Neuron (in vitro differentiated cells): ENCODE data around the gene PRR5L.
"Not testable (repeated sequence)": the region's sequence is repeated elsewhere in the genome, so short reads cannot be mapped to it uniquely, and the experiment has no call there.

Experiments
- H2AFZ ChIP-seq: one replicate; pipeline ENCODE4 v1.6.1; 2013; ENCODE audit warnings: low read depth, mild to moderate bottlenecking, inconsistent platforms, low read length, moderate library complexity
- H3K27me3 ChIP-seq: one replicate; pipeline ENCODE4 v1.6.1; 2013; ENCODE audit warnings: low read length; ENCODE audit not compliant: insufficient read depth
- H3K36me3 ChIP-seq: one replicate; pipeline ENCODE4 v1.6.1; 2013; ENCODE audit warnings: low read length; ENCODE audit not compliant: insufficient read depth
- H3K4me1 ChIP-seq: one replicate; pipeline ENCODE4 v1.6.1; 2013; ENCODE audit warnings: low read length; ENCODE audit not compliant: insufficient read depth
- H3K4me3 ChIP-seq: 2 replicates; pipeline ENCODE4 v1.5.1; 2013; ENCODE audit warnings: mild to moderate bottlenecking, low read length, moderate library complexity
- H3K9me3 ChIP-seq: one replicate; pipeline ENCODE4 v1.6.1; 2013; ENCODE audit warnings: low read length

The PRR5L gene

DNA sequence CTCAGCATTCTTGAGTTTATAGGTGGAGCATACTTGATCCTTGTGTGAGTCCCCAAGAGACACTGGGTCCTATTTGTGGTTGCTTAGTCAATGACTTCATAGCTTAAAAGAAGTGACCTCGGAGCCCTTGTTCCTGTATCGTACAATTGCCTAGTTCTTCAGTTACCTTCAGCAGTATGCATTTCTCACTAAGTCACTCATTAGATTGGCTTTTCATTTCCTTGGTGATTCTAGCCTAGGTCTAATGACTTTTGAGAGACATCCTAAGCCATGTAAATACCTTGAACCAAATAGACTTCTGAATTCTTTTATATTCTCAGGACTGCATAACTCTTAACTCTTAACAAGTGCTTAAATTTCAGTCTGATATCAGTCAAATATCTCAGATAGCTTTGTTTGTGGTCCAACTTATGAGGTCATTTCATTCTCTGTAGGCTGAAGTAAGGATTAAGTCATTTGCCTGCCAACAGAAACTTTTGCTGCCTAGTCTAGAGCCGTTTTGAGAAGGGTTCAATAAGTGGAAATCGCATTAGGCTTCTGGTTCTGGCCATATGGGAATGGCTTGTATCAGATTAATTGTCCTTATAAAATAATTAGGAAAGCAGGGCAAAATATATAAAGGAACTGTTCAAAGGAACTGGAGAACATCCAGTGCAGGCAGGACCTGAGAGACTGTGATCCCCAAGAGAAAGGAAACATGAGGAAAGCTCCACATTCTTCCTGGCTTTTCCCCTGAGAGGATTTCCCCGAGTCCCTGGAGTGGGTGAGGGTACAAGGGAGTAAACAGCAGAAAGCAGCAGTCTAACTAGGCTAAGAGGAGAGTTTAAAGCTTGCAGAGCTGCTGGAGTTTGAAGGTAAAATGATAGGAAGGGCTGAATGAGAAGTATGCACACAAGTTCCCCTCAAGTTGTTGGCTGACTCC is 174.1 kb downstream of the PRR5L start:
- H2AFZ ChIP-seq = no peak overlapping the region
- no peaks in the 10 kb centered on the region for H3K27me3 ChIP-seq
- H3K36me3 ChIP-seq = peaks cover 3% of the 10 kb centered on the region
- H3K9me3 ChIP-seq = peaks cover 2% of the 10 kb centered on the region
- H3K4me3 ChIP-seq = no peak overlapping the region
- no peaks in the 10 kb centered on the region for H3K4me1 ChIP-seq

DNA sequence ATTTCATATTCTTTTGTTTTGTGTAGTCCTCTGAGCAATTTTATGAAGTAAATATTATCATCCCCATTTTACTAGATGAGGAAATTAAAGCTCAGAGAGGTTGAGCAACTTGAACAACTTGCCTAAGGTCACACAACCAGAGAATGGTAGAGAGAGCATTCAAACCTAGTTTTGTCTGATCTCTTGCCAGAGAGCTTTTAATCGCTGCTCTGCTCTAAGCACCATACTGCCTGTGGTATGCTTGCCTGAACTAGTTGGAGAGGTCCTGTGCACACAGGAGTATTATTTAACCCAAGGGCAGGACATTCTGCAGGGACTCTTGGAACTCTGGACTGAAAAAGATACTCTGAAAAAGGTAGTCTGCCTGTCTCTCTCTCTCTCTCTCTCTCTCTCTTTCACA is 175.5 kb downstream of the PRR5L start:
- no peaks in the 10 kb centered on the region for H3K4me1 ChIP-seq
- no peak overlapping the region for H2AFZ ChIP-seq
- H3K9me3 ChIP-seq = no peaks in the 10 kb centered on the region
- H3K27me3 ChIP-seq = no peaks in the 10 kb centered on the region
- no peaks in the 10 kb centered on the region for H3K36me3 ChIP-seq
- H3K4me3 ChIP-seq = no peak overlapping the region

DNA sequence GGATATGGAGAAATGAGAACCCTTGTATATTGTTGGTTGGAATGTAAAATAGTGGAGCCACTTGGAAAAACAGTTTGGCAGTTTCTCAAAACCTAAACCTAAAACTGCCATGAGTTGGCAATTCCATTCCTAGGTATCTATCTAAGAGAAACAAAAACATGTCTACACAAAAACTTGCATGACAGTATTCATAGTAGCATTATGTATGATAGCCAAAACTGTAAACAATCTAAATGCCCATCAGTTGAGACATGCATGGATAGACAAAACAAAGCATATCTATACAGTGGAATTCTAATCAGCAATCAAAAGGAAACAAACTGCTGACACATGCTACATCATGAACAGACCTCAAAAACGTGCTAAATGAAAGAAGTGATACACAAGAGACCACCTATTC is 179.1 kb downstream of the PRR5L start:
- H3K9me3 ChIP-seq = no peaks in the 10 kb centered on the region

DNA sequence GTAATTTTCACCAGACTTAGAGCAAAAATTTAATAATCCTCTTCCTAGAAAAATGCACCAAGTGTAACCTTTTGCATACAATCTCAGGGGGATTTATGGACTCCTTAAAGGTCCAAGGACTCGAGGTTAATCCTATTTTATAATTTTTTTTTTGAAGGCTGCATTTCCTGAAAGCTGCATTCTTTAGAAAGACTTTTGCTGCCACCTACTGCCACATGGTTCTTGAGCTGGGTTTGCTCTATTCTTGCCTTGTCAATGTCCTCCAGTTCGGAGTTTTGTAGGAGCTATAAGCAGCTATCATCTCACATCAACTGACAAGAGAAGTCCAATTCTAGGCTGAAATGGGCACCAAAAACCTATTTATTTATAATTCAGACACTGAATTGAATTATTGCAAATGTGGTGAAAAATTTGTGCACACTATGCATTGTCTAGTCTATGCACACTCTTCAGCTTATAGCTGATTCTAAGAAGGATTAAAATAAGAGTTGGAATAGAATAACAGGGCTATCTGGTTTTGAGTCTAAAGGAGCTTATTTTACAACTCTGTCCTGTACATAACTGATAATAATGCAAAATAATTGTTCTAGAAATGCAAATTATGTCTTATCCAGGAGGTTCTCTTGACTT is 182.7 kb downstream of the PRR5L start:
- no peak overlapping the region for H2AFZ ChIP-seq
- H3K4me1 ChIP-seq = peaks cover 17% of the 10 kb centered on the region
- H3K9me3 ChIP-seq = no peaks in the 10 kb centered on the region
- H3K27me3 ChIP-seq = no peaks in the 10 kb centered on the region
- H3K36me3 ChIP-seq = peaks cover 2% of the 10 kb centered on the region
- H3K4me3 ChIP-seq = no peak overlapping the region

More for the DNA sequence above, 179.1 kb downstream of the PRR5L start:
- no peaks in the 10 kb centered on the region for H3K36me3 ChIP-seq
- no peaks in the 10 kb centered on the region for H3K27me3 ChIP-seq
- peaks cover 16% of the 10 kb centered on the region for H3K4me1 ChIP-seq
- H2AFZ ChIP-seq = no peak overlapping the region
- no peak overlapping the region for H3K4me3 ChIP-seq

DNA sequence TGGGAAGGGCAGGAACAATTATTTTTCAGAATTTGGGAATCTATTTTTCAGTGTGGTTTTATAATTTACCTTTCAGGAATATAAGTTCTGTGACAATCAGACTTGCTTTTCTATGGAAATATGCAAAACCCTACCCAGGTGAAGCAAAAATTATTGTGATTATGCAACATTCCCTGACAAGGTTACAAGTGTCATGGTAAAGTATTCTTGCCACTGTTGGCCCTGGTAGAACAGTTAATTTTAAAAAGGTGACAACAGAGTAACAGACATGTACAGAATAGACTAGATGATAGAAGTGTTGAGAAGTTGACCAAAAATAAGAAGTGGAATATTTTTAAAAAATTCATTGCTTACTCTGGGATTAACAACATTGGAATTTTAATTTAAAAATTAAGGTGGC is 184.7 kb downstream of the PRR5L start:
- Histone ChIP-seq H2AFZ (no peak overlapping the region), H3K9me3 (peaks cover 2% of the 10 kb centered on the region), H3K4me3 (no peak overlapping the region), H3K27me3 (no peaks in the 10 kb centered on the region), H3K36me3 (peaks cover 18% of the 10 kb centered on the region), H3K4me1 (peaks cover 17% of the 10 kb centered on the region)

DNA sequence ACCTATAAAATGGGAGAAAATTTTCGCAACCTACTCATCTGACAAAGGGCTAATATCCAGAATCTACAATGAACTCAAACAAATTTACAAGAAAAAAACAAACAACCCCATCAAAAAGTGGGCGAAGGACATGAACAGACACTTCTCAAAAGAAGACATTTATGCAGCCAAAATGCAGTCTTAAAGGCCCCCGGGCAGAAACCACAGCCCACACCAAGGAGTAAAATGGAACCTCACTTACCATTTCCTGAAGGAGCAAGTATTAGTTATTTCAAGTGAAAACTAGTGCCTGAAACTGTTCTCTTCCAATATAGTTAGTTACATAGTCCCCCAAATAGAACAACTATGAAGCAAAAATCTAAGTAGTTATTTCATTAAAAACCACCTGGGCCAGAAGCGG is 187.0 kb downstream of the PRR5L start:
- H3K4me3 ChIP-seq, H2AFZ ChIP-seq, H3K27me3 ChIP-seq, H3K9me3 ChIP-seq: not testable (repeated sequence)
- Histone ChIP-seq H3K36me3 (peaks cover 36% of the 10 kb centered on the region), H3K4me1 (peaks cover 14% of the 10 kb centered on the region)

DNA sequence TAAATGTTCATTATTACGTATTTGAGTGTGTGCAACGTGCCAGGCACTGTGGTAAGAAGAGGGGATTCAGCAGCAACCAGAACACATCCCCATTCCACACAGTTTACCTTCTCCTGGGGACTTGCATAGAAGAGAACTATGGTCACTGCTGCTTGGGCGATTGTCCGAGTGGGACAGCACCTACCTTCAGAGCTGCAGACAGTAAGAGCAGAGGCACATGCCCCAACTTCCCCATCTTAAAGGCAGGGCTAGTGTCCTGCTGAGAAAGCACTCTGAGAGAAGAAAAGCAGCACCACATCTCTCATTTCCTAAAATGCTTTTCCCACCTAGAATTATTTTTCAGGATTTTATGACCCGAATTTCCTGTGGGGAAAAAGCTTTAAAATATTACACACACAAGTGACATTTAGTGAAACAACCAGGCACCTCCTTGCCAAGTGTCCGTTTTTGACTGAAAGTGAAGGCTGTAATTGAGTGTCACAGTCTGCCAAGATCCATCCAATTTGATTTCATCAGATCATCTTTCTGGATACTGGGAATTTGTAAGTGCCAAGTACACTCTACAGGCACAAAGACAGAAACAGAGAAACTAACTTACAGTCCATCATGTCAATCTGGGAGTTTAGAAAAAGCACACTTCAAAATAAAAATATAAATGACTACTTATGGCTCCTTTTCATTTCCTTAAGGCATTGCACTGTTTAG is 189.4 kb downstream of the PRR5L start:
- peaks cover 2% of the 10 kb centered on the region for H3K9me3 ChIP-seq
- H2AFZ ChIP-seq = no peak overlapping the region
- no peak overlapping the region for H3K4me3 ChIP-seq
- H3K27me3 ChIP-seq = no peaks in the 10 kb centered on the region
- no peaks in the 10 kb centered on the region for H3K4me1 ChIP-seq
- peaks cover 56% of the 10 kb centered on the region for H3K36me3 ChIP-seq

DNA sequence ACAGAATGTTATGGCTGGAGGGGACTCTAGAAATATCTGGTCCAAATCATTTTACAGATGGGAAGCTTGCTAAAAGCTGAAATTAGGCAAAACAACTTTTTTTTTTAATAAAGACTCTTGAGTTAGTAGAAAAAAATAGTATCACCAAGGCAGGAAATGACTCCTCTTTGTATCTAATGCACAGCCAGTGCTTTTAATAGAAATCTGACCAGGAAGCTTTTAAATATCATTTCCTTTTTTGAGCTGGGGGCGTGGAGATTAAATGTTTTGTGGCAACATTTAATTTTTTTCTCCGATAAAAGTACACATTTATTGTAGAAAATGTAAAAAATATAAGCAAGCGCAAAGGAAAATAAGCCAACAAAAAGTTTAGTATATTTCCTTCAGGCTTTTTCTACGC is 191.5 kb downstream of the PRR5L start:
- H3K4me3 ChIP-seq = no peak overlapping the region
- H3K9me3 ChIP-seq = peaks cover 2% of the 10 kb centered on the region
- no peak overlapping the region for H2AFZ ChIP-seq
- no peaks in the 10 kb centered on the region for H3K4me1 ChIP-seq
- peaks cover 77% of the 10 kb centered on the region for H3K36me3 ChIP-seq
- no peaks in the 10 kb centered on the region for H3K27me3 ChIP-seq

DNA sequence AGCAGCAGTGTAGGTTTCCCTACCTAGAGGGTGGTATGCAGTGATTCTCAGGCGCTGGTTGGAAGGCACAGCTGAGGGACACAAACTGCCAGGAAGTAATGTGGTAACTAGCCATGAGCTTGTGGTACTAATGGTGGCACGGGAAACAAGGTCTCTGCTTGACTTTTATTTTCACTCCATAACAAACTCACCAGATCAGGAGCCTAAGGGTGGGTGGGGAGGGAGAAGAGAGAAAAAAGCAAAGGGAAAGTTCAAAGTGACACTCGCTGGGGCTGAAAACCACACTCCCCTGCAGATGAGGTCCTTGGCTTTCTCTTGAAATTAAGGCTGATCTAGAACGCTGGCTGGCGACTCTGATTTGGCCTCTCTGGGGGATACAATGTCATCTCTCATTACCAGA is 192.0 kb downstream of the PRR5L start:
- no peaks in the 10 kb centered on the region for H3K27me3 ChIP-seq
- H2AFZ ChIP-seq = no peak overlapping the region
- H3K9me3 ChIP-seq = peaks cover 2% of the 10 kb centered on the region
- H3K4me3 ChIP-seq = no peak overlapping the region
- no peaks in the 10 kb centered on the region for H3K4me1 ChIP-seq
- peaks cover 80% of the 10 kb centered on the region for H3K36me3 ChIP-seq

DNA sequence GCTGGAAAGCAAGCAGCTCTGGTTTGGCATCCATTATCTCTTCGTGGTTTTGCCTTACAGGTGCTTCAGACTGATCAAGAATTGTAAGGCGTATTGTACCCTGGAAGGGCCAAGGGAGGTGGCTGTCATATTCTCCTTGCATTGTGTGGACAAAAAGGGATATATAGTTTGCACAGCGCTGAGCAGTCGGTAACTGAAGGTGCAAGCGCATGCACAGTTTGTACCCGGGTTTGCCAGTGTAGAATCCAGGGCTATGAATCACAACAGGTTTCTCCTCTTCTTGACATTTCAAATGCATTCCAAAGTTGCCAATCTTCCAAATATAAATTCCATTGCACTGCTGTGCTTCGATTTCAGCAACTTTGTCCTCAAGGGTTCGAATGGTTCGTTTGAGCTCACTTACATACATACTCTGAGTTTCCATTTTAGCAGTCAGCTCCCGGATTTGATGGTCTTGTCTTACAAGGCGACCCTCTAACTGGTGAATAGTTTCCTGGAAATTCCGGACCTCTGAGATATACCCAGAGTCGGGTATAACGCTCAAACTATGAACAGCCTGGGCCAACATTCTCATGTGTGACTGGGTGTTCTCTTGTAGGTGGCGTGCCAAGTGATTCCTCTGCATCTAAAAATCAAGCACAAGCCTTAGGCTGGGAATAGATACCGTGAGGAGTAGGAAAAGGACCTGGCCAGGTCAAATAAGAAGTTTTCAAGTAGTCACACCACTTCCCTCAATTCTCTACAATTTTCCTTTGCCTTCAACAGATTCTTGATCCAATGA is 194.1 kb downstream of the PRR5L start:
- Histone ChIP-seq H3K4me3 (no peak overlapping the region), H3K9me3 (no peaks in the 10 kb centered on the region), H3K36me3 (peaks cover 88% of the 10 kb centered on the region), H3K4me1 (no peaks in the 10 kb centered on the region), H3K27me3 (no peaks in the 10 kb centered on the region), H2AFZ (no peak overlapping the region)

DNA sequence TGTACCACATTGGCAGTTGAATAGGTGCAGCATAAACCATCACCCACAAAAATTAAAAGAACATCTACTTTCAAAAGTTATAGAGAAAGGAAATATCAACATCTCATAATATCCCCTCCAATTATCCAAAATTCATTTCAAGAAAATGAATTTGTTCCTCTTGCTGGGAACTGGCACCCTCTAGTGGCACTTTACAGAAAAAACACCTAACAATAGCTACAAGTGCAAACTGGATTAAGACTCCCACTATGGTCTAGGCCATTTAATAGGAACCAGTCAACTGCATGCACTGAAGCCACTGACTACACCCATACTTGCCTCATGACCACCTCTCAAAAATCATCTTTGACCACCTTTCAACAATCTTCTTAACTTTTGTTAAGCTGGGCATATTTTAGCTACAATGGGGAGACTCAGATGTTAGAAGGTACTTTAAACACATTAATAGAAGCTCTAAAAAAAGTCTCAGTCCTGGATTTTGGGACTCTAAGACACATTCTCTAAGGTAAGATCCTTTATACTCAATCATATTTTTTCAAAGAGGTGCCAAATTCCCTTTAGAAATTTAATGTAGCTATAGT is 196.7 kb downstream of the PRR5L start:
- Histone ChIP-seq H3K4me1 (no peaks in the 10 kb centered on the region), H2AFZ (no peak overlapping the region), H3K4me3 (no peak overlapping the region), H3K9me3 (no peaks in the 10 kb centered on the region), H3K36me3 (peaks cover 85% of the 10 kb centered on the region), H3K27me3 (no peaks in the 10 kb centered on the region)

DNA sequence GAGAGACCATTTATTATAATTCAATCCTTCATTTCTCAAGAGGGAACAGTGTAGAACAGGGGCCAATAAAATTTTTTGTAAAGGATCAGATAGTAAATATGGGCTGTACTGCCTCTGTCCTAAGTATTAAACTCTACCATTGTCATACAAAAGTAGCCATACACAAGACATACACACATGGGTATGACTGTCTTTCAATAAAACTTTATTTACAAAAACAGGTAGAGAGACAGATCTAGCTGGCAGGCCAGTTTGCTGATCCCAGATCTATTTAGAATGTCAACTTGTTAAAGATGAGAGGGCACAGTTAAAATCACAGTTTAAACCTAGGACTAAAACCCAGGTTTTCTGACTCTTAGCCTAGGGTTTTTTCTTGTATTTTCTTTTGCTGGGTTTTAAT is 197.2 kb downstream of the PRR5L start:
- H3K36me3 ChIP-seq = peaks cover 87% of the 10 kb centered on the region
- no peak overlapping the region for H3K4me3 ChIP-seq
- no peak overlapping the region for H2AFZ ChIP-seq
- no peaks in the 10 kb centered on the region for H3K27me3 ChIP-seq
- H3K9me3 ChIP-seq = no peaks in the 10 kb centered on the region
- H3K4me1 ChIP-seq = no peaks in the 10 kb centered on the region
